A549 (cell line): Measurements from ENCODE around the gene UMODL1. TPM values are rescaled to one million over a fixed set of nuclear protein-coding genes. Genes with fewer than 3 reads are reported as not detected.

Experiments used
- ATAC-seq, 2 experiments: fragments of 200-7000 bp in 1 of 2; fragments of >200 bp in 1 of 2; cut with Nextera tagmentation in 1 of 2; cut with Tn5 transposase in 1 of 2; 3 replicates each; pipeline versions ENCODE4 v1.8.0 to v1.9.1; 2018 to 2020; ENCODE audit warnings: mild to moderate bottlenecking in 1 of 2, moderate library complexity in 1 of 2
- CTCF ChIA-PET: fragments of 300-600 bp; sonication (Branson Sonifier 250); formaldehyde crosslinking; extraction: SDS; loops from one replicate; lab custom pipeline; 2021; ENCODE audit warnings: antibody characterized with exemption, inconsistent platforms; lab: Yijun Ruan, JAX
- POLR2A ChIA-PET: fragments of 350-600 bp; formaldehyde crosslinking; extraction: SDS; loops from one replicate; lab custom pipeline; 2021; ENCODE audit warnings: antibody characterized with exemption, inconsistent platforms; lab: Yijun Ruan, JAX
- DNase-seq, 2 experiments: peaks; one replicate each; pipeline versions ENCODE4 v3.0.0 to v3.0.0-alpha.2; 2011 to 2016; ENCODE audit warnings: low read depth in 1 of 2, low spot score in 1 of 2
- FAIRE-seq: peaks from 2 replicates; lab custom pipeline; 2011; peaks lifted over from hg19 to GRCh38; lab: Jason Lieb, UNC
- H3K27ac ChIP-seq, 2 experiments: fragments of >200 bp; sonication (Bioruptor Twin); formaldehyde crosslinking; 3 replicates each; pipeline ENCODE4 v1.5.1; 2016 to 2017
- H3K4me1 ChIP-seq: fragments of >200 bp; sonication (Bioruptor Twin); formaldehyde crosslinking; 3 replicates; pipeline ENCODE4 v1.6.1; 2016
- H3K4me2 ChIP-seq: fragments of >200 bp; sonication (Bioruptor Twin); formaldehyde crosslinking; 3 replicates; pipeline ENCODE4 v1.6.1; 2016
- H3K4me3 ChIP-seq: fragments of >200 bp; sonication (Bioruptor Twin); formaldehyde crosslinking; 3 replicates; pipeline ENCODE4 v1.5.1; 2016
- H3K9me3 ChIP-seq: fragments of >200 bp; sonication (Bioruptor Twin); formaldehyde crosslinking; 3 replicates; pipeline ENCODE4 v1.6.1; 2016
- CEBPB ChIP-seq, 2 experiments: fragments of >200 bp in 1 of 2; sonication (Bioruptor Twin) in 1 of 2; formaldehyde crosslinking in 1 of 2; IDR thresholded peaks; 2 replicates each; pipeline ENCODE4 v1.6.1; 2012 to 2016
- CHD4 ChIP-seq: fragments of 200-600 bp; sonication (generic); IDR thresholded peaks from 2 replicates; pipeline ENCODE4 v1.6.1; 2016; ENCODE audit warnings: antibody characterized with exemption, mild to moderate bottlenecking, borderline replicate concordance
- EHF ChIP-seq: fragments of 250-450 bp; sonication (Bioruptor Pico); IDR thresholded peaks from 2 replicates; pipeline ENCODE4 v1.5.0; 2020; ENCODE audit warnings: mild to moderate bottlenecking
- FOSB ChIP-seq: fragments of 250-450 bp; sonication (Bioruptor Pico); IDR thresholded peaks from 2 replicates; pipeline ENCODE4 v1.5.0; 2020; ENCODE audit warnings: mild to moderate bottlenecking, moderate library complexity
- FOSL2 ChIP-seq, 2 experiments: fragments of 450-650 bp in 1 of 2; fragments of >200 bp in 1 of 2; sonication (Bioruptor Twin) in 1 of 2; formaldehyde crosslinking; IDR thresholded peaks; 2 replicates each; pipeline versions ENCODE4 v1.5.0 to v1.6.1; 2016 to 2020; ENCODE audit warnings: mild to moderate bottlenecking in 1 of 2, moderate library complexity in 1 of 2
- FOXS1 ChIP-seq: fragments of 250-450 bp; sonication (Bioruptor Pico); IDR thresholded peaks from 2 replicates; pipeline ENCODE4 v1.5.0; 2020; ENCODE audit warnings: mild to moderate bottlenecking, moderate library complexity
- GATA3 ChIP-seq: IDR thresholded peaks from 2 replicates; pipeline ENCODE4 v1.6.1; 2012; ENCODE audit warnings: borderline replicate concordance
- HDAC2 ChIP-seq: fragments of 200-600 bp; sonication (generic); IDR thresholded peaks from 2 replicates; pipeline ENCODE4 v1.6.1; 2016
- HMGXB4 ChIP-seq: fragments of 250-450 bp; sonication (Bioruptor Pico); IDR thresholded peaks from 2 replicates; pipeline ENCODE4 v1.5.0; 2021; ENCODE audit warnings: mild to moderate bottlenecking, moderate library complexity, borderline replicate concordance
- HOXB5 ChIP-seq: fragments of 250-450 bp; sonication (Bioruptor Pico); IDR thresholded peaks from 2 replicates; pipeline ENCODE4 v1.5.0; 2020; ENCODE audit warnings: mild to moderate bottlenecking, moderate library complexity
- JUN ChIP-seq, 2 experiments: fragments of >200 bp; sonication (Bioruptor Twin); formaldehyde crosslinking; IDR thresholded peaks; 2 replicates in 1 of 2; 3 replicates in 1 of 2; pipeline ENCODE4 v1.6.1; 2016 to 2017
- KDM5A ChIP-seq: fragments of 200-600 bp; sonication (generic); IDR thresholded peaks from 2 replicates; pipeline ENCODE4 v1.6.1; 2016; ENCODE audit warnings: antibody characterized with exemption, mild to moderate bottlenecking
- NFE2L2 ChIP-seq: fragments of 150-350 bp; conservative IDR thresholded peaks from 2 replicates; pipeline ENCODE4 v1.6.1; 2014; ENCODE audit warnings: low read length
- NPAS2 ChIP-seq: fragments of 250-450 bp; sonication (Bioruptor Pico); IDR thresholded peaks from 2 replicates; pipeline ENCODE4 v1.8.0; 2022; ENCODE audit warnings: mild to moderate bottlenecking, moderate library complexity, borderline replicate concordance
- RAD21 ChIP-seq, 2 experiments: fragments of >200 bp in 1 of 2; sonication (Bioruptor Twin) in 1 of 2; formaldehyde crosslinking in 1 of 2; IDR thresholded peaks in 1 of 2; conservative IDR thresholded peaks in 1 of 2; 2 replicates in 1 of 2; 3 replicates in 1 of 2; pipeline ENCODE4 v1.6.1; 2012 to 2018; ENCODE audit warnings: inconsistent platforms in 1 of 2
- RNF2 ChIP-seq: fragments of 200-600 bp; sonication (generic); IDR thresholded peaks from 2 replicates; pipeline ENCODE4 v1.6.1; 2016; ENCODE audit warnings: low read depth, mild to moderate bottlenecking, antibody characterized with exemption, moderate library complexity, borderline replicate concordance
- ZNF302 ChIP-seq: fragments of 250-450 bp; sonication (Bioruptor Pico); IDR thresholded peaks from 2 replicates; pipeline ENCODE4 v1.9.0; 2021; ENCODE audit warnings: inconsistent platforms, mild to moderate bottlenecking, moderate library complexity
- ZSCAN20 ChIP-seq: fragments of 250-450 bp; sonication (Bioruptor Pico); IDR thresholded peaks from 2 replicates; pipeline ENCODE4 v1.8.0; 2022; ENCODE audit warnings: mild to moderate bottlenecking, moderate library complexity
- WGBS: methylation state at CpG from one replicate; pipeline ENCODE4 v1.1.6; 2017; ENCODE audit errors: missing lambda C conversion rate; 5-methylcytosine and 5-hydroxymethylcytosine counted together
- polyA plus RNA-seq, 4 experiments: library from polyadenylated mRNA; depleted of rRNA in 3 of 4; stranded (reverse); fragments of >200 nt; fragmentation: RNase III in 1 of 4; extraction: RNeasy Plus Mini Kit Qiagen cat#74134 plus additional on column Dnase treatment in 1 of 4; gene quantifications; 2 replicates in 3 of 4; 3 replicates in 1 of 4; pipeline ENCODE4 v1.2.3, GENCODE V29; 2011 to 2017
- TF ChIP-seq, protein P1 (sequence below): fragments of 450-650 bp; IDR thresholded peaks from 2 replicates; pipeline ENCODE4 v1.6.1; 2014; ENCODE audit warnings: antibody characterized with exemption
- TF ChIP-seq, protein P2 (sequence below): IDR thresholded peaks from 2 replicates; pipeline ENCODE4 v1.6.1; 2012
- TF ChIP-seq, protein P3 (sequence below): fragments of >200 bp; sonication (Bioruptor Twin); formaldehyde crosslinking; IDR thresholded peaks from 2 replicates; pipeline ENCODE4 v1.6.1; 2016
- TF ChIP-seq, protein P4 (sequence below): fragments of 250-450 bp; sonication (Bioruptor Pico); IDR thresholded peaks from 2 replicates; pipeline ENCODE4 v1.5.0; 2020; ENCODE audit warnings: low read depth, mild to moderate bottlenecking, moderate library complexity

UMODL1 gene
- polyA plus RNA-seq, 2 of the 4 experiments (the other 2 are of a cell fraction), result not detected

DNA sequence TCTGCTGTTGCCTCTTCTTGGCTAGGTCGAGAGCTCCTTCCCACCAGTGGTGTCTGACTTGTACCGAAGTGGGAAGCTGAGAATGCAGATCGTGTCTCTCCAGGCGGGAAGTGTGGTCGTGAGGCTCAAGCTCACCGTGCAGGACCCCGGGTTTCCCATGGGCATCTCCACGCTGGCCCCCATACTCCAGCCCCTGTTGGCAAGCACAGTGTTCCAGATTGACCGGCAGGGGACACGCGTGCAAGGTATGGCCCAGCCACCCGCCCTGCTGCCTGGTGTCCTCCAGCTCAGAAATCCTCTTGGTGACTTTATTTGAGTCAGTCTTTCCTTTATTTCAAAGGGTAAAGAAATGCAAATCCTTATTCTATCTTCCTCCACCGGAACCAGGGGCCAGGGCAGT lies 32.7 kb downstream of the UMODL1 start:
- Histone ChIP-seq H3K27ac (no peak overlapping the region), H3K4me2 (no peak overlapping the region), H3K4me1 (no peaks in the 10 kb centered on the region), H3K4me3 (no peak overlapping the region), H3K9me3 (no peaks in the 10 kb centered on the region)
- ChIA-PET POLR2A (no interaction called here), CTCF (interaction anchor here (1.0 kb wide), 1 partner anchor 14 kb away, joined by 3 read pairs; no protein-coding TSS in a partner anchor)
- DNase-seq (no peak), ATAC-seq (no peak), FAIRE-seq (no peak)
- TF ChIP-seq FOXS1 (CRISPR knock-in tag) (no peak), CHD4 (no peak), ZNF302 (CRISPR knock-in tag) (no peak), NPAS2 (no peak), KDM5A (no peak), NFE2L2 (no peak), JUN (IDR thresholded peaks at IDR 0.05) (no peak), GATA3 (no peak)
- TF ChIP-seq, protein P1, sequence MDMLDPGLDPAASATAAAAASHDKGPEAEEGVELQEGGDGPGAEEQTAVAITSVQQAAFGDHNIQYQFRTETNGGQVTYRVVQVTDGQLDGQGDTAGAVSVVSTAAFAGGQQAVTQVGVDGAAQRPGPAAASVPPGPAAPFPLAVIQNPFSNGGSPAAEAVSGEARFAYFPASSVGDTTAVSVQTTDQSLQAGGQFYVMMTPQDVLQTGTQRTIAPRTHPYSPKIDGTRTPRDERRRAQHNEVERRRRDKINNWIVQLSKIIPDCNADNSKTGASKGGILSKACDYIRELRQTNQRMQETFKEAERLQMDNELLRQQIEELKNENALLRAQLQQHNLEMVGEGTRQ, result no peak
- WGBS, result 84% methylated on average over 13 of the region's 13 CpGs

GRCh38 chr21:42105476-42106315 lies 34.6 kb downstream of the UMODL1 start:
- Histone ChIP-seq H3K27ac (no peak overlapping the region), H3K9me3 (no peaks in the 10 kb centered on the region), H3K4me3 (no peak overlapping the region), H3K4me1 (no peaks in the 10 kb centered on the region), H3K4me2 (no peak overlapping the region)
- DNase-seq, result no peak
- ChIA-PET POLR2A (no interaction called here), CTCF (interaction anchor here (1.4 to 4.9 kb wide), 8 partner anchors 8 to 824 kb away, joined by 3 to 38 read pairs (median 10); no protein-coding TSS in a partner anchor)
- 67% methylated on average over 10 of the region's 26 CpGs for WGBS
- FAIRE-seq, result no peak
- no peak for TF ChIP-seq HMGXB4 (CRISPR knock-in tag)
- TF ChIP-seq HDAC2, result no peak
- no peak for TF ChIP-seq FOSB (CRISPR knock-in tag)
- TF ChIP-seq CHD4, result no peak
- no peak for TF ChIP-seq HOXB5 (CRISPR knock-in tag)
- no peak for TF ChIP-seq KDM5A
- TF ChIP-seq, protein P2, sequence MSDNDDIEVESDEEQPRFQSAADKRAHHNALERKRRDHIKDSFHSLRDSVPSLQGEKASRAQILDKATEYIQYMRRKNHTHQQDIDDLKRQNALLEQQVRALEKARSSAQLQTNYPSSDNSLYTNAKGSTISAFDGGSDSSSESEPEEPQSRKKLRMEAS, result no peak
- no peak for TF ChIP-seq EHF
- no peak for TF ChIP-seq NPAS2
- no peak for TF ChIP-seq ZSCAN20 (CRISPR knock-in tag)
- no peak for TF ChIP-seq CEBPB (IDR thresholded peaks at IDR 0.05)
- TF ChIP-seq, protein P3, sequence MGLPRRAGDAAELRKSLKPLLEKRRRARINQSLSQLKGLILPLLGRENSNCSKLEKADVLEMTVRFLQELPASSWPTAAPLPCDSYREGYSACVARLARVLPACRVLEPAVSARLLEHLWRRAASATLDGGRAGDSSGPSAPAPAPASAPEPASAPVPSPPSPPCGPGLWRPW, result no peak
- TF ChIP-seq, protein P4, sequence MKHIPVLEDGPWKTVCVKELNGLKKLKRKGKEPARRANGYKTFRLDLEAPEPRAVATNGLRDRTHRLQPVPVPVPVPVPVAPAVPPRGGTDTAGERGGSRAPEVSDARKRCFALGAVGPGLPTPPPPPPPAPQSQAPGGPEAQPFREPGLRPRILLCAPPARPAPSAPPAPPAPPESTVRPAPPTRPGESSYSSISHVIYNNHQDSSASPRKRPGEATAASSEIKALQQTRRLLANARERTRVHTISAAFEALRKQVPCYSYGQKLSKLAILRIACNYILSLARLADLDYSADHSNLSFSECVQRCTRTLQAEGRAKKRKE (CRISPR knock-in tag), result no peak
- no peak for TF ChIP-seq RNF2
- no peak for TF ChIP-seq RAD21 (conservative IDR thresholded peaks at IDR 0.05 in 1 of 2, IDR thresholded peaks at IDR 0.05 in 1 of 2)
- no peak for TF ChIP-seq FOSL2 (IDR thresholded peaks at IDR 0.05)
- no peak for TF ChIP-seq FOSL2 (CRISPR knock-in tag; IDR thresholded peaks at IDR 0.05)
- ATAC-seq, result no peak
